GM21825 (cell line): ENCODE measurements around the gene TAF8.
"Not testable (repeated sequence)": the region's sequence is repeated elsewhere in the genome, so short reads cannot be mapped to it uniquely, and the experiment has no call there.

ENCODE experiments used
- ATAC-seq: cut with Tn5 transposase; IDR thresholded peaks from one replicate; pipeline ENCODE4 v1.9.1; 2021; ENCODE audit warnings: mild to moderate bottlenecking, moderate library complexity; ENCODE audit not compliant: unreplicated experiment

Gene TAF8, protein sequence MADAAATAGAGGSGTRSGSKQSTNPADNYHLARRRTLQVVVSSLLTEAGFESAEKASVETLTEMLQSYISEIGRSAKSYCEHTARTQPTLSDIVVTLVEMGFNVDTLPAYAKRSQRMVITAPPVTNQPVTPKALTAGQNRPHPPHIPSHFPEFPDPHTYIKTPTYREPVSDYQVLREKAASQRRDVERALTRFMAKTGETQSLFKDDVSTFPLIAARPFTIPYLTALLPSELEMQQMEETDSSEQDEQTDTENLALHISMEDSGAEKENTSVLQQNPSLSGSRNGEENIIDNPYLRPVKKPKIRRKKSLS

DNA sequence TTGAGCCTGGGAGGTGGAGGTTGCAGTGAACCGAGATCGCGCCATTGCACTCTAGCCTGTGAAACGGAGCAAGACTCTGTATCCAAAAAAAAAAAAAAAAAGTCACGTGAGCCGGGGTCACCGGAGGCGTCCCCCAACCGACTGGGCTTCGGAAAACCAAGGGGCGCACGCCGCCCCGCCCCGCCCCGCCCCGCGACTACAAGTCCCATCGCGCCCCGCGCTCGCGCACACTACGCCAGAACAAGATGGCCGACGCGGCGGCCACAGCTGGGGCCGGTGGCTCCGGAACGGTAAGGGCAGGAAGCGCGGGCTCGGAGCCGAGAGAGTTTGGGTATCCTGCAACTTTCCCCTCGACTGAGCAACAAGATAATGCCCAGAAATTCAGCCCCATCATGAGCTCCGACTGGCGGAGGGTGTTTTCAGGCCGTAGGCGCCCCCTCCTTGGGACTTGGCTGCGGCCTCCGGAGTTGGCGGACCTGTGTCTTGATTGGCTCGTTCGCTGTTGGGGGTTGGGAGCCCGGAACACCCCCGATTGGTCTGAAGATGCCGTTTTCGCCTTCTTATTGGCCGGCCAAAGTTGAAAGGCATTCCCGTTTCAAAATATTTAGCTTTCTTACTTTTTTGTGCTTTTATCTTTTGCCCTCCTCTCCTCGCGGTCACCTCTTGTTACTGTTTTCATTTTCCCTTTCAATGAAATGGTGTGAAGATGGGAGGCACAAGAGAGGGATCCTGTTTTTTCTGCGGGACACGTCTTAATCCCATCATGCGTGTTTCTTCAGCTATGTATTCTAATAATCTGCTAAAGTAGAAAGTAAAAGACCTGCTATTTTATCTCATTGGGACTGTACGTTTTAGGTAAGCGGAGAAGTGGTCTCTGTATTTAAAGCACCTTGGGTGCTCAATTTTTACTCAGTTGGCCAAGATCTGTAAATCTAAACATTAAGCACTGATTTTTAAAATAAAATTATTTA, at the start of gene TAF8:
Gene TAF8, plus strand, starts transcription at position 228 of the 971 bp plus-strand sequence. Its CDS starts 18 bp downstream, at position 246.
- peak; percentile 64 for ATAC-seq

DNA sequence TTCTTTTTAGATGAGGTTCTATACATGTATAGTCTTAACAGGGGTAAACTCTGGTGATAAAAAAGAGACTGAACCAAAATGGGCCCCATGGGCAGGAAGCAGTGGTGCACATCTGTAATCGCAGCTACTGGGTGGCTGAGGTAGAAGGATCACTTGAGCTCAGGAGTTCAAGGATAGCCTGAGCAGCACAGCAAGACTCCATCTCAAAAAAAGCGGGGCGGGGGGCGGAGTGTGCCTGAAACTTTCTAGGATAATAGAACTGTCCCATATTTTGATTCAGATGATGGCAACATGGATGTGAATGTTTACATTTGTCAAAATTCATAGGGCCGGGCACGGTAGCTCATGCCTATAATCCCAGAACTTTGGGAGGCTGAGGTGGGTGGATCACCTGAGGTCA, 48.8 kb upstream of the TAF8 start:
- no peak for ATAC-seq

DNA sequence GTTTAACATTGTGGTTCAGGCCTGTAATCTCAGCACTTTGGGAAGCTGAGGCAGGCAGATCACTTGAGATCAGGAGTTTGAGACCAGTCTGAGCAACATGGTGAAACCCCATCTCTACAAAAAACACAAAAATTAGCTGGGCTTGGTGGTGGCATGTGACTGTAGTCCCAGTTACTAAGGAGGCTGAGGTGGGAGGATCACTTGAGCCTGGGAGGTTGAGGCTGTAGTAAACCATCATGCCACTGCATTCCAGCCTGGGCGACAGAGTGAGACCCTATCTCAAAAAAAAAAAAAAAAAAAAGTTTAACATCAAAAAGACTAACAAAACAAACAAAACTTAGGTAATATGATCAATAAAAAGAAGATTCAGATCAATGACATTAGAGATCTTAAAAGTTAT, 46.7 kb upstream of the TAF8 start:
- not testable (repeated sequence) for ATAC-seq

DNA sequence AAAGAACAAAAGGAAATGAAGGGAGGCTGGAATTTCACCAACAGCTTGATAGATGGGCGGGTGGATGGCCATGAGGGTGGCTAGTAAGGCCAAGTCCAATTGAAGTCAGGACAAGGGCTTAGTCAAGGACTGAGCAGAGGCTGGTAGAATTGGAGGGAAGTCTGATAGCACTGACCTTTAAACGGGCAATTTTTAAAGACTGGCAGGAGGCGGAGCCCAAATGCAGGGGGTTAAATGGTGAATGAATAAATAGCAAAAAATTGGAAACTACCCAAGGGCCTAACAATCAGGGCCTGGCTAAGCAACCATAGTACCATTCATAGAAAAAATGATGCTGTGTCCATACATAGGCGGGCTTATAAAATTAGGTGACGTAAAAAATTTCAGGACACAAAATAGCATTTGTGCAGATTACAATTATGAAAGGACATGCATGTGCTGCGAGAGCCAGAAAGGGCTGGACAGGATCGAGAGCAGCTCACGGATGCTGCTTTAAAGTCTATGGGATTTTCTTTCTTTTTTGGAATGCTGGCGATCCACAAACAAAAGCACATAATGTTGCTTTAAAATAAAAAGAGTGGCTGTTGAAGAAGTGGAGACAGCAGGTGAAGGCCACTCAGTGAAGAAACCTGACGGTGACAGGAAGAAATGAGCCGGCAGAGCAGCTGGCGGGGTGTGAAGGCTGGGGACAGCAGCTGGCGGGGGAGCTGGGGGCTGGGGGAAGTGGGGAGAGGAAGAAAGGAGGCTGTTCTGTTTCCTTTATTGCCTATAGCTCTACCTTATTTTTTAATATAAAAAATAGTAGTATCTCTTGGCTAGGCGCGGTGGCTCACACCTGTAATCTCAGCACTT, 42.8 kb upstream of the TAF8 start:
- ATAC-seq: no peak

DNA sequence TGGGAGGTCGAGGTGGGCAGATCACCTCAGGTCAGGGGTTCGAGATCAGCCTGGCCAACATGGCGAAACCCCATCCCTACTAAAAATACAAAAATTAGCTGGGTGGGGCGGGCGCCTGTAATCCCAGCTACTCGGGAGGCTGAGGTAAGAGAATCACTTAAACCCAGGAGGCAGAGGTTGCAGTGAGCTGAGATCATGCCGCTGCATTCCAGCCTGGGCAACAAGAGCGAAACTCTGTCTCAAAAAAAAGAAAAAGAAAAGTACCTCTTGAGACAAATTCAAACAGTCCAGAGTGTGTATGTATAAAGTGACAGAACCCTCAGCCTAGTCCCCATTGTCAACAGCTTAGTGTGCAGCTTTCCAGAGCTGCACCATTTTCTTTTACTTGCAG, 42.2 kb upstream of the TAF8 start:
- ATAC-seq: not testable (repeated sequence)

DNA sequence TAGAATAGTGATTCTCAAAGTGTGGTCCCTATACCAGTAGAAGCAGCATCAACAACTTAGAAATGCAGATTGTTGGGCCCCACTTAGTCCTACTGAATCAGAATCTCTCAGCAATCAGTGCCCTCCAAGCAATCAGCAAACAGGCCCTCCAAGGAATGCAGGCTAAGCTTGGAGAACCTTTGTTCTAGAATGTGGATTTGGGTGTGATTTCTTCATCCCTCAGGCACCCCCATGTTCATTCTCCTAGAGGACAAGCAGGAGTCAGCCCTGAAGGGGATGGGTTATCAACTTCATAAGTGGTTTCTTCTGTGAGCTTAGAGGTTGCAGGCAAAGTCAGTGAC, 40.5 kb upstream of the TAF8 start:
- ATAC-seq: no peak

DNA sequence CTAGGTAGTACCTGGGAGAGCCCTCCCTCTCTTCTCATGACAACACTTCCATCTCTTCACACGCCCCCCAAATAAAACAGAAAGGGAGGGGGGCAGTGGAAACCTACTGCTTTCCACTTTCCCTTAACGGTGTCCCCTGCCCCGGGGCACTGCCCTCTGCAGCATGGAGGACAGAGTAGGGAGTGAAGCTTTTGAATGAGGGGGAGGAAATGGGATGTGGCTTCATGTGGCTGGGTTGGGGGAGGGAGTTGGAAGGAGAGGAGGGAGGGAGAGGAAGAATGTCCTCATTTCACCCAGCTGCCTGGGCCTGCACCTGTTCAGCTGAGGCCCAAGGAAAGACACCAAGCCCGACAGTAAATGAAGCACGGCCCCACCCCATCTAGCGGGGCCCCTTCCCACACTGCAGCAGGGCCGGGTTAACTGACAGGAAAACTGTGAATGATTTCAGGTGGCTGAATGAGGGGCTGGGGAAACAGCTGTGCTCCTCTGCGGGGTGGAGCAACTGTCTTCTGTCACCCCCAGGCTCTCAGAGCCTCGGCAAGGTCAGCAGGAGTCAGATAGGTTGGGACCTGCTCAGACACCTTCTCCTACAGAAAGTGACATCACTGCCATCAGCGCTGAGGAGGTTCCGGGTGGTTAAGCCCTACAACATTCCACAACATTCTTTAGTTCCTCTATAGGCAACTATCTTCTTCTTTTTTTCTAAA, 40.0 kb upstream of the TAF8 start:
- no peak for ATAC-seq

DNA sequence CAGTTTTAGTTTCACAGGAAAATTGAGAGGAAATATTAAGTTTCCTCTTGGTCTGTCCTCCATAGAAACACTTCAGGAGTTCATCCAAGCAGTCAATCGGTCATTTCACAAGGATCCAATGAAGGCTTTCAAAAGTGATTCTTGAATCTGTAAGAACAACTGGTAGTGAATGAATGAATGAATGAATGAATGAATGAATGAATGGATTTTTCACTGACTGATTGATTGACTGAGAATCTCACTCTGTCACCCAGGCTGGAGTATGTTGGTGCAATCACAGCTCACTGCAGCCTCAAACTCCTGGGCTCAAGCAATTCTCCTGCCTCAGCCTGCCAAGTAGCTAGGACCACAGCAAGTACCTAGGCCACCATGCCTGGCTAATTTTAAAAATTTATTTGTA, 39.4 kb upstream of the TAF8 start:
- ATAC-seq: no peak

DNA sequence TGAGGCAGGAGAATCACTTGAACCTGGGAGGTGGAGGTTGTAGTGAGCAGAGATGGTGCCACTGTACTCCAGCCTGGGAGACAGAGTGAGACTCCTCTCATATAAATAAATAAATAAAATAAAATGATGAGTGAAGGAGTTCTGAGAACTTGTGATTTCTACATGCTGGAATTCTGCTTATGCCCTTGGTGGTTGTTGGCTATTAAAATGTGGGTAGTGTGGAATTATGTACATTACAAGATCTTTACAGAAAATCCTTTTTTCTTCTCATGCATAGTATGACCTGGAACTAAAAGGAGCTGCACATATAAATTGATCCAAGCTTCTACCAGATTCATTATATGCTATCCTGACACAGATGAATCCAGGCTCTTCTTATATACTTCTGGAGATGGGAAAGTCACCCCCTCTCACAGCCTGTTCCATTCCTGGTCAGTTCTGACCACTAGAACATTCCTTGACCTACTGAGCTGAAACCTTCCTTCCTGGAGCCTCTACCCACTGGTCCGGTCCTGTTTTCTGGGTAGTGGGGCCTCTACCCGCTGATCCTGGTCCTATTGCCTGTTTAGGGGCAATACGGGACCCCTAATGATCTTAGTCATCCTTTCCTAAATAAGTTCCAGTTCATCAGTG, 37.7 kb upstream of the TAF8 start:
- no peak for ATAC-seq

DNA sequence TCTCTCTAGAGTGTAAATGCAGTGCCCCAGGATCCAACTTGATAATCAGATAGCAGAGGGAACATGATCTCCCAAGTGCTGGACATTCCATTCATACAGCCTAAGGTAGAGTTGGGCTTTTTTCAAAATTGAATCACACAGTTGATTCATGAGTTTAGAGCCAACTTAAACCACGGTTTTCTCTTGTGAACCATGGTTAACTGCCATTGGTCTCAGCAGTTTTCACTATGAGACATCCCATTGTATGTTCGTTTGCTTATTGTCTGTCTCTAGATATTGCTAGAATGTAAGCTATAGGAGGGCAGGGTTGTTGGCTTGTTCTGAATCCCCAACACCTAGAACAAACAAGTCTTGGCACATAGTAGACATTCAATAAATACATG, 37.2 kb upstream of the TAF8 start:
- ATAC-seq: no peak

DNA sequence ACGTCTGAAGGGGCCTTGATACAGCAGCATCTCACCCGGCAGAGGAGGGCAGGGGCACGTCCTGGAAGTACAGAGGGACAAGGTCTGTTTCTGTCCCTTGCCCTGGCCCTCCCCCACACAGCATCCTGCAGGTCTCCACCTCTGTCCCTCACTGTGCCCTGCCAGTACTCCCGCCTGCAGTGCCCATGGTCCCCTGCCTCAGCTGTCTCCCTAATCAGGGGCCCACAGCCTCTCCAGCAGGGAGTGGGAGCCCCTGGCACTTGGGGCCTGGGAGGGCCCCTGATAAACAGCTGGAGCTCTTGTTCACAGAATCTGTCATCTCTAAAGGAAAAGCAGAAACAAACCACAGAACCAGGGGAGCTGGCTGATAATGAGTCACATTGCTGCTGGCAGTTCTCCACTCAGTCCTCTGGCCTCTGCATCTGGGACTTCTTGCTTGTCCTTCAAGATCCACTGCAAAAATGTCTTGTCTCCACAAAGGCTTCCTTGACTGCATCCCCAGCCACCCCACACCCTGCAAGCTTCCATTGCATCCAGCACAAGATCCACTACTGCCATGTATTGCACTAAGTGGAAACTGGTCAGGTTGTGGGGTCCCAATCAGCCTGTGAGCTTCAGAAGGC, 33.2 kb upstream of the TAF8 start:
- ATAC-seq: peak; percentile 57

DNA sequence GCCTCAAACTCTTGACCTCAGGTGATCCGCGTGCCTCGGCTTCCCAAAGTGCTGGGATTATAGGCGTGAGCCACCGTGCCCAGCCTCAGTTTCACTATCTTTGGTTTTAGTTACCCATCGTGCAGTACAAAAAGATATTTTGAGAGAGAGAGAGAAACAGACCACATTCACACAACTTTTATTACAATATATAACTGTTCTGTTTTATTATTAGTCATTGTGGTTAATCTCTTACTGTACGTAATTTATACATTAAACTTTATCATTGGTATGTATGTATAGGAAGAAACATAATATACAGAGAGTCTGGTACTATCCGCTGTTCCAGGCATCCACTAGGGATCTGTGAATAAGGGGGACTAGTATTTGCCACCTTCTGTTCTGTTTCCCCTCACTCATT, 29.4 kb upstream of the TAF8 start:
- ATAC-seq: no peak

DNA sequence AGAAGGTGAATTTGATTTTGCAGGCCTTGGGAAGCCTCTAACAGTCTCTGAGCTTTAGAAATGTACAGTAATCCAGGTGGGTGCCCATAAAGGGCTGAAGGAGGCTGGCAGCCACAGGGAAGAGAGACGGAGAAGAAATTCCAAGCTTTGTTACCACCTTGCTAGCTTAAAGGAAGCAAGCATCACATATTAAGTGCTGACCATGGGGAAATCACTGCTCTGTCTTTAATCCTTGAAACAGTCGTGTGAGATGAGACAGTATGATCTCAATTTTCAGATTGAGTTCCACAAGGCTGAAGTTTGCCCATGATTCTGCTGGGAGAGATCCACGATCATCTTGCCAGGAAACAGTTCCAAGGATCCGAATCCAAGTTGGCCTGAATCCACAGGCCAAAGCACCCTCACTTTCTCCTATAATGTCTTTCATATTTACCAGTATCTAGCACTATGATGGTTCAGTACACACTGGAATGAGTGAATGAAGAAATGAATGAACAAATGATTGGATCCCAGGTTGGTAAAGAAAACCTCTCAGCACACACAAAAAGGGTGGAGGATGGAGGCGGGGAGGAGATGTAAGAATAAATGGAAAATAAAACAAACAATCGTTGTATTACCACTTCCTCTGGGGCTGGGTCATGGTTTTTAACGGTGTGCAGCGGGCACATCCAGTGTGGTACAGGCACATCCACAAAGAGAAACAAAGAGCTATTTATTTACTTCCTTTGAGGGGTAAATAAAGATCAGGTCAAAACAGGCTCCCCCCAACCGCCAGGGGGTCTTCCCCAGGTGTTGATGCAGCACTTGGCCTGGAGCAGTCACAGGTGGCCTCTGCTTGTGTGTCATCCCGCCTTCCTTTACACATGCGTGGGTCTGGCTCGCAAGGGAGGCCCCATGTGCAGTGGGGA, 28.2 kb upstream of the TAF8 start:
- peak; percentile 44 for ATAC-seq

DNA sequence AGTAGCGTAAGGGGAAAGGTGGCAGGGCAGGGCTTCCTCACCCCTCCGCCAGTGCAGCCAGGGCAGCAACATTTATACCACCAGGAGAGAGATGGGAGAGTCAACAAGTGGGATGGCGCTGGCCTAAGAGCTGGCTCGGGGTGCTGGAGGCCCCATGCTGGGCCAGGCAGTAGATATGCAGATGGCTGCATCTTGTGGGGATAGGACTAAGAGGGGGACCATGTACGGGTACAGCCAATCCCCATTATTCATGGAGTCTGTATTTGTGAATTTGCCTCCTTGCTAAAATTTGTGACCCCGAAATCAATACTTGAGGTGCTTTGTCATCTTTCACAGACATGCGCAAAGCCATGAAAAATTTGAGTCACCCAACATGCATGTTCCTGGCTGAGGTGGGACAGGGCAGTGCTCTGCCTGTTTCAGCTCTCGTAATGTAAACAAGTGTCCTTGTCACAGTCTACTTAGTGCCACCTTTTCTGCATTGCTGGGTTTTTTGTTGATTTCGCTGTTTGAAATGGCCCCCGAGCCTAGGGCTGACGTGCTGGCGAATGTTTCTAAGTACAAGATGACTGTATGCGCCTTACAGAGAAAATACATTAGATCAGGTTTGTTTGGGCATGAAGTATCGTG, 27.5 kb upstream of the TAF8 start:
- ATAC-seq: no peak

DNA sequence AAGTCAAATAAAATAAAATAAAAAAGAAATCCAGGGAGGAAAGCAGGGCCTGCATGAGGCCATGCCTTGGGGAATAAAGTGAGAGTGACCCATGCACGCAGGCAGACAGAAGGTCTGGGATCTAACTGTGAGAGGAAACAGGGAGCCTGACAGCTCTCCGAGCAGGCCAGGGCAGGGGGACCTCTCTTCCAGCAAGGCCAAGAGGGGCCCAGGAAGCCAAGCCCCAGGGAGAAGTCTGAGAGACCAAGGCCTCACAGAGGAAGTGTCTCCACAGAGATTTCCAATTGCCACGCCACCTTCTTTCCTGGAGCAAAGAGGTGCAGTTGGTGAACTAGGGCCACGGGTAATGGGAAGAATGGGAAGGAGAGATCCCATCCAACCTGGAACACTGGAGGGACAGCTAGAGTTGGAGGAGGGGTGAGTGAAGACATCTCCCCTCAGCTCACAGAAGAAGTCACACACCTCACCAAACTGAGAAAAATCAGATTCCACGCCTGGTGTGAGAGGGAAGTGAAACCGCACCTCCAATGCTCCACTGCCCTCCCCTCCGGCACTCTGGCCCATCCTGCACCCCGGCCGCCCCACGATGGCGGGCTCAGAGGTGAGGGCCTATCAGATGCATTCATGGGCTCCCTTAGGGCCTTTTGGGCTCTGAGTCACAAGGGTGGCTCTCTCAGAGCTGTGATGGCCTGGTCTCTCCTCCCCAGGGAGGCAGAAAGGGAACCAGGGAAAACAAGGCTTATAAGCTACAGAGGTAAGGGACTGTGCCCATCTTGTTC, 25.1 kb upstream of the TAF8 start:
- peak; percentile 70 for ATAC-seq

DNA sequence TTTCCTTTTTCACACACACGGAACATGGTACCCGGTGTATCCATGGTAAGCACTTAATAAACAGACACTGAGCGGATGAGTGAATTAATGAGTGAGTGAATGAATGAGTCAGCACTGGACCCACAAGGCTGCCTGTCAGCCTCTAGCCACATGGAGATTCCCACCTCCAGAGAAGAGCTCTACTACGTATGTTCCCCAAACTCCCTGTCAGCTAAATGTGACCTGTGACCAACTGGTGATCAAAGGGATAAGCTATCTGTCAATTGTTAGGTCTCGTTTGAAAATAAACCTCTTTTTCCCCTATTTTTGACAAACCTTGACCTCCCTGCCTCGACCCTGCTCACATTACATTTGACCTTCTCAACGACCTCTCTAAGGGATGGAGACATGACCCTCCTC, 24.5 kb upstream of the TAF8 start:
- no peak for ATAC-seq

DNA sequence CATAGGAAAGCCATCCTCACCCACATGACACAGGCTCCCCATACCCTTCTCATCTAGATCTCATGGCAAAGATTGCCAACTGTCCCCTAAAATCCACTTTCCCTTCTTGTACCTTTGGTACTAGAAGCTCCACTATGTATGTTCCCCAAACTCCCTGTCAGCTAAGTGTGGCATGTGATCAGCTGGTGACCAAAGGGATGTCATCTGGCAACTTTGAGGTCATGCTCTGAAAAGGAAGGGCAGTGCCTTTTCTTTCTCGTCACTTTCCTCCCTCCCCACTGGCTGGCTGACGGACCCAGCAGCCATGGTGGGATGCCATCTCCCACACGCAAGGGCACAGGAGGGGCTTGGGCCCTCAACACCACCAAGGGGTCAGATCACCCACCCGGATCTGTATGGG, 23.8 kb upstream of the TAF8 start:
- no peak for ATAC-seq
